Measurements from ENCODE around the gene RANBP3.
"Not testable (repeated sequence)": the region's sequence is repeated elsewhere in the genome, so short reads cannot be mapped to it uniquely, and the experiment has no call there.

RANBP3 gene

DNA sequence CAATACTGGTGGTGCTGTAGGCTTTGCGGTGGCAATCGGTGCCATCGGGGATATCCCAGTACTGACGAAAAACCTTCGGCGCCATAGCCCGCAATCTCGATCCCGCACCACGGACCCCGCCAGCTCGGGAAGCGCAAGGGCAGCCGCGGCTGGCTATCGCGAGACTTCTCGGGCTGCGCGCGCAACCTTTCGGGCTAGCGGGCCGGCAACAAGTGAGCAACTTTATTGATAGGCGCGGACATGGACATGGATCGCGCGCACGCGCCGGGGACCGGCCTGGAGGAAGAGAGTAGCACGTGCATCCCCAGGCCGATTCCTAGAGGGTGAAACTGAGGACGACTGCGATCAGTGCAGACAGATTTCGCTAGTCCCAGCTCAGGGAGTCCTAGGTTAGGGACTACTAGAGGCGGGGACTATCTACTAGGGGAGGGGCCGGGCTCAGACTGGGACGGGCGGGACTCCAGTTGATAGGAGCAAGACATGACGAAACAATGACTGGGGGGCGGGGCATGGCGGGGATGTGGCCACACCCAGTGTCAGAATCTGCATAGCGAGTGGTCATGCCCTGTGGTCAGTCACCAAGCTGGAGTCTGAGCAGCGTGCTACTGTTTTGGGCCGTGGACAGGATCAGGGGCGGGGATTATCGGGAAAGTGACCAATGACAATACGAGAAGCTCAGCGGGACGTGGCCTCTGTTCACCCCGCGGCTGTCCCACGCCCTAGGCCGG, 74.2 kb downstream of the RANBP3 start, which contains the start of gene NDUFA11:
TSS of gene NDUFA11 (minus strand) at position 167 of the 728 bp plus-strand sequence. CDS start at position 85, 82 bp downstream.
- peak; percentile 96 to 98 for DNase-seq (ENCODE audit: low read depth in 2 of 2)

DNA sequence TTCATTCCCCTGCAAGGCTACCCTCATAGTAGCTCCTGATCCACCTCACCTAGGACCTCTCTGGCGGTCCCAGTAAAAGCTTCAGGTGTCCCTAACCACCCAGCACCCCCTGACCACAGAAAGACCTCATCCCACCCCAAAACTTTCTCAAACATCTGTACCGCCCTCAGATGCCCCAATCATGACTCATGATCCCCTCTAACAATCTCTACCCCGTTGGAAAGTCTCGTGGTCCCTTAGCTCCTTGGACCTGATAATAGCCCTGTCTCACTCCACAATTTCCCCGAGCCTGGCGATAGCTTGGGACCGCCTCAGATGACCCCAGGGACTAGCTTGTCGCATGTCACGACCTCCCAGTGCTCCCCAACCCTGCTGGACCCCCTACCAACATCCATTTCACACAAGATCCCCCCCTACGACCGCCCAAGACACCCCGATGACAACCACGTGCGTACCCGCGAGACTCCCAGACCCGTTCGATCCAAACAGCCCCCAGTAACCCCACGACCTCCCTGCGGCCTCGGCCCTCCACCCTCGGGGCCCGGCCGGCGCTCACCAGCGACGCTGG, 74.8 kb downstream of the RANBP3 start:
- peak in 1 of 2 donors; percentile 15 for DNase-seq (ENCODE audit: low read depth in 2 of 2)

DNA sequence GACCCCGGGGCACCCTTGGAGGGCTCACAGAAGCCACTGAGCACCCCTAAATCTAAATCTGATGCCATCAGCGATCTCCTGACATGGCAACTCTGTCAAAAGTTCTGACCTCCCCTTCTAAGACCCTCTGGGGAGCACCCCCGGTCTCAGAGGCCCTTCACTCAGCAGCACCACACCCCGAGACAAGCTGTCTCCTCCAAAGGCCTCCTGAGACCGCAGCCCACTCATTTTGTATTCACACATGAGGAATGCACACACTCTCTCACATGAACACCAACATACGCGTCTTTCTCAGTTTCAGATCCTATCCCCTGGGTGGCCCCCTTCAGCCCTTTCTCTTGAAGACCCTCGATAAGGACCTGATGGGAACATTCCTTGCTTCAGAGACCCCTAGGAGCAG, 77.0 kb downstream of the RANBP3 start:
- DNase-seq (ENCODE audit: low read depth in 2 of 2) = no peak

DNA sequence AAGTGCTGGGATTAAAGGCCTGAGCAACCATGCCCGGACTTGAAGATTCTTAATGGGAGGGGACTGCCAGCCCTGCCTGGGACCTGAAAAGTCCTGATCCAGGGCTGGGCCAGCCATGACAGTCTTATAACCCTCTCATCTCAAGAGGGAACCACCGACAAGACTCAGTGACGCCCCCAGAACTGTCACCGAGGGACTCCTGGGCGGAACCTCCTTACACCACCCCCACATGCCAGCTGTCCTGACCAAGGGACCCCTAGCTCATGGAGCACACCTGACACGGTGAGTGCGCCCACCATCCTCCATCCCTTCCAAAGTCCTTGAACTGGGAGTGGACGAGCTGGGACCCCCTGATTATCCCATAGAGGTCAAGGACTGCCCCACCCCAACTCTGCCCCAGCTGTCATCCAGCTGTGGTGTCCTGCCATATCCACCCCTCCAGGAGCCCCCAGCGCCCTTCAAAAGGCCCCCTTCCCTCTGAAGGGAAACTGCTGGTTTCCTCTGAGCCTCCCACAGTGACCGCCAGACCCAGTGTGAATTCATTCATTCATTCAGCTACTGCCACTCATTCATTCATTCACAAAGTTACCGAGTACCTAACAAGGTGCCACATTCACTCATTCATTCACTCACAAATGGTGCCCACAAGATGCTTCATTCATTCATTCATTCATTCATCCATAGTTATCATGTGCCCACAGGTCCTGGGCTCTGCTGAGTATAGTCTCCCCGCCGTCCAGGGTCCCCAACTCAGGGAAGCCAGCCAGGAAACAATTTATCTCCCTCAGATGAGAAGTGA, 78.0 kb downstream of the RANBP3 start:
- DNase-seq (ENCODE audit: low read depth in 2 of 2) = no peak

DNA sequence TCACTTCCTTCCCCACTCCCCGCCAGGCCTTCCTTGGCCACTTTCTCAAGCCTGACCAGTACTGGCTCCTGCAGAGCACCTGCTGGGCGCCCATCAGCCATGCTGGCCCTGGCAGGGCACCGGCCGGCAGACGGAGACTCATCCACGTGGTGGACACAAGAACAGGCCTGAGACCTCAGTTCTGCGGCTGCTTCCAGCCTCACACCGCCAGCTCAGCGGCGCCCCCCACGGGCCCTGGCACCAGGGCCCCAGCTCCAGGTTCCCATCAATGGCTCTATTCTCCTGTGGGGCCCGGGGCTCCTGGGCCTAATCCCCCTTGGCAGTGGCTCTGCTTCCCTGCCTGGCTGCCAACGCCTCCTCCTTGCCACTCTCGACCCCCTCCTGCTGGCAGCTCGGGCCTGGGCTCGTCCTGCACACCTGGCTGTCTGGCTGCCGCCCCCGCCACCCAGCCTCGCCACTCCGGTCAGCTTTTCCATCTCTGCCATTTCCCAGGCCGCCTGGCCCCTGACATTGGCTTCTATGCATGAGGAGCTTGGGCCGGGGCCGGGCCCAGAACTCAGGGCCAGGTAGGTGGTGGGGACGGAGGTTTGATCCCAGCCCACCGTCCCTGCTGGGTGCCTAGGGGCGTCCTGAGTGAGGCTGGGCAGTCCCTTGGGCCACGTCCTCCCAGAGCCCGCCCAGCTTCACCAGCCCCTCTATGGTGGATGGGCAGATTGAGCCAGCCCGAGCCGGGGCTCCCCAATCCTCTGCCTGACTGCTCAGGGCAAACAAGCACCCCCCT, 80.6 kb downstream of the RANBP3 start:
- no peak for DNase-seq (ENCODE audit: low read depth in 2 of 2)

DNA sequence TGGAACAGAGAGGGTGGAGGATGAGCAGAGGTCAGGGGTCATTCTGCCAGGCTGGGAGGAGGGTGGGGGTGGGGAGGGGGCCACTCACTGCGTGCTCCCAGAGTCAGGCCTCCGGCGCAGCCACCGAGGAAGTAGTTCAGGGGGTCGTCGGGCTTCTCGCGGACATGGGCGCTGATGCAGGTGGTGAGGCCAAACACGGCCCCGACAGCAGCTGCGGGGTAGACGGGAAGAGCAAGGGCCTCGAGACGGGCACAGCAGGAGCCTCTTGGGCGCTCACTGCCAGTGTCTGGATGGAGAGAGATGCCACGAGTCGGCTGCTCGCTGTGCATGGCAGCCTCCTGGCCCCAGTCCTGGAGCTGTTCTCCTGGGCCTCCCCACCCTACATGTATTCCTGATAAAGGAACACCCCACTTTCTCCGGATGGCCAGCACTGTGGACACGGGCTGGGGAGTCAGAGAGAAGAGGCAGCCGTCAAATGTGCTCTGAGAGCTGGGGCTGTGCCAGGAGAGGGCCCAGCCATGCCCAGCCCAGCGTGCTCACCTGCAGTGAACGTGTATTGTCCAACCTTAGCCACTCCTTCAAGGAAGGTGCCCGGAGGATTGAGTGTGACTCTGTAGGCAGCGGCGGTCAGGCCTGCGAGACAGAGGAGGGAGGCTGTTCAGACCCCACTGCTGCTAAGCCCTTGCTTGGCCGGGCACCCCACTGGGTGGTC, 81.4 kb downstream of the RANBP3 start:
- no peak for DNase-seq (ENCODE audit: low read depth in 2 of 2)

DNA sequence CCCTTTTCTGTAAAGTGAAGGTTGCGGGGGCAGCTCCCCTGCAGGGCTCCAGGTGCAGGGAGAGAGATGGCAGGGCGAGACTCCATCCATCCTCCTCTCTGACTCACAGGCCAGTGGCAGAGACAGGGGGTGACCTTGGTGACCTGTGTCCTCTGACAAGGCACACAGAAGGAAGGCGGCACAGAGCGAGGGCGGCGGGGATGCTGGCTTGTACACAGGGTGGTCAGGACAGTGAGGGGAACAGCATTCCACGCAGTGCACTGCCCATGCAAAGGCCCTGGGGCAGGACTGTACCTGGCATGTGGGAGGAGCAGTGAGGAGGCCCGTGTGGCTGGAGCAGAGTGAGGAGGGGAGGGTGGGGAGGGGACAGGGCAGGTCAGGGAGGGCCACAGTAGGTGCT, 82.0 kb downstream of the RANBP3 start:
- DNase-seq (ENCODE audit: low read depth in 2 of 2) = no peak

DNA sequence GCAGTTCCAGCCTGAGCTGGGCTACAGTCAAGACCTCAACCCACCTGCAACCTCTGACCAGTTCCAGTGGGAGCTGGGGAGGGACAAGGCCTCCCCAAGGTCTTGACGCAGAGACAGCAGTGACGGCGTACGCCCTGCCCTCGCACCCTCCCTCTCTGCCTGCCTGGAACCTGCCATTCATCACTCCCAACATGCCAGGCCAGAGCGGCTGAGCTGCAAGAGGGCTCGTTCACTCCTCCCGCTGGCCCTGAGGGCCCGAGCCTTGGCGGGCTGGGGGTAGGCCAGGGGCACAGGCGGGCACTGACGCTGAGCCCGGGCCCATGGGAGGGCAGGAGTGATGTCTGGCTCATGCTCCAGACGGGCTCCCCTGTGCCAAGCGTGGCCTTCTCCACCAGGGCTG, 82.5 kb downstream of the RANBP3 start:
- no peak for DNase-seq (ENCODE audit: low read depth in 2 of 2)

DNA sequence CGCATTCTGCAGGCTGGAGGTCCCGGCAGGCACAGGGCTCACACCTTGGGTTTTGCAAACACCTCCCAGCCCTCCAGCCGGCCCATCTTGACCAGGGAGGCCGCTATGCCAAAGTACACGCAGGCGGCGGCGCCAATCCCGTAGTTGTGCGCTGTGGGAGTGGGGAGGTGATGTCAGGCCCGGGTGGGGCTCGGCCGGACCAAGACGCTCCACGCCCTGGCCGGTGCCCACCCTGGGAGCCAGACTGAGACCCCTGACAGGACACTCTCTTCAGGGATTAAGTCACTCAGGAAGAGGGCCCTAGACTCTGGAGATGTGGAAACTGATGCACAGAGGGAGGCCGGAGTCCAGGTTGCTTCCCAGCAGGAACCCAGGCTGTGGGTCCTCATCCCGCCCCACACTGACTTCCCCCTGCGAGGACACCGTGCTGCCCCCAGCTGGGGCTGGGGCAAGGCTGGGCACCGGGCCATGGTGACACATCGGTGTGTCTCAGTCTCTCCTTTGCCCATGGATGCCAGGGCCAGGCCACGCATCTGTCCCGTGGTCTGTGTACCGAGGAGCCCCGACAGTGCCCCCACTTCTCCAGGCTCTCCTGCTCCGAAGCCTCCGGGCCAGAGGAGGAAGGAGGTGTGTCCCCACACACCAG, 83.1 kb downstream of the RANBP3 start:
- DNase-seq (ENCODE audit: low read depth in 2 of 2) = no peak

DNA sequence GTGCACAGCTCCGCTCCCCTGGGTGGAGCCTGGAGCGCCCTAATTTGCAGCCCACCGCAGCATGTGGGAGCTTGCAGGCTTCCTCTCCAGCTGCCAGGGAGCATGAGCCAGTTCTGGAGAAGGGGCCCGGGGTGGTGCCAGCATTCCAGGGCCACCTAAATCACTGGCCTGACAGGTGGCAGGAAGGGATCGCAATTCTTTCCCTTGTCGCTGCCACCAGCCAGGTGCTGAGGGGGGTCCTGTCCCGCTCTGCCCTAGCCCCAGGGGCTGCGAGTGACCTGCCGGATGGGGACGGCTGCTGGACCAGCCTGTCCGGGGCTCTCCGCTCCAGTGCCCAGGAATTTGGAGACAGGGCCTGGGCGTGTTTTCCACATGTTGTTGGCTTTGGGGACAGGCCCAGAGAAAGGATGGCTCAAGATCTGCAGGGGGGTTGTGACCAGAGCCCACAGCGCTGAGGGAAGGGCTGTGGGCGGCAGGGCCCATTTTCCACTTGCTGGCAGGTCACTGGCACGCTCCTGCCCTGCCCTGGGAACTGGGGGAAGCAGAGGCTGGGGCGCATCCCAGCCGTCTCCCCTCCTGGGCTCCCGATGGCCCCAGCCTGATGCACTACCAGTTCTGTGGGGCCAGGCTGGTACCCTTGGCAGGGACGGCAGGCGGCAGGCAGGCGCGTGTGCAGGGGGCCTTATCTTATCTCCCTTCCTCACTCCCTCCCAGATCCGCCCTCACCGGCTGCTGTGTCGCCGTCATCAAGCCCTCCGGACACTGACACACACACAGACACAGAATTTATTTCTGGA, 83.8 kb downstream of the RANBP3 start:
- no peak for DNase-seq (ENCODE audit: low read depth in 2 of 2)

DNA sequence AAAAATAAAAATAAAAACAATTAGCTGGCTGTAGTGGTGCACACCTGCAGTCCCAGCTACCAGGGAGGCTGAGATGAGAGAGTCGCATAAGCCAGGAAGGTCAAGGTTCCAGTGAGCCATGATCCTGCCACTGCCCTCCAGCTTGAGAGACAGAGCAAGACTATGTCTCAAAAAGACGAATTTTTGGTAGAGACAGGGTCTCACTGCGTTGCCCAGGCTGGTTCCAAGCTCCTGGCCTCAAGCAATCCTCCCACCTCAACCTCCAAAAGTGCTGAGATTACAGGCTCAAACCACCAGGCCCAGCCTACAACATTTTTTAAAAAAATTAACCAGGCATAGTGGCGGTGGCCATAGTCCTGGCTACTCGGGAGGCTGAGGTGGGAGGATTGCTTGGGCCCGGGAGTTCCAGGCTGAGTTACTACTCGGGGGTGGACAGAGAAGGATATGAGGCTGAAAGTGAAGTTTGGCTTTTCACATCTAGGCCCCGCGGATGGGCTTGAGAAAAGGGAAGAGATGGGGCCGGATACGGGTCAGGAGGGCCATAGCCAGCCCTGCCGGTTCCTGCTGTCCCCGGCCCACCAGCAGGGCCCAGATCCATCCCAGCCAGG, 84.5 kb downstream of the RANBP3 start:
- no peak for DNase-seq (ENCODE audit: low read depth in 2 of 2)

DNA sequence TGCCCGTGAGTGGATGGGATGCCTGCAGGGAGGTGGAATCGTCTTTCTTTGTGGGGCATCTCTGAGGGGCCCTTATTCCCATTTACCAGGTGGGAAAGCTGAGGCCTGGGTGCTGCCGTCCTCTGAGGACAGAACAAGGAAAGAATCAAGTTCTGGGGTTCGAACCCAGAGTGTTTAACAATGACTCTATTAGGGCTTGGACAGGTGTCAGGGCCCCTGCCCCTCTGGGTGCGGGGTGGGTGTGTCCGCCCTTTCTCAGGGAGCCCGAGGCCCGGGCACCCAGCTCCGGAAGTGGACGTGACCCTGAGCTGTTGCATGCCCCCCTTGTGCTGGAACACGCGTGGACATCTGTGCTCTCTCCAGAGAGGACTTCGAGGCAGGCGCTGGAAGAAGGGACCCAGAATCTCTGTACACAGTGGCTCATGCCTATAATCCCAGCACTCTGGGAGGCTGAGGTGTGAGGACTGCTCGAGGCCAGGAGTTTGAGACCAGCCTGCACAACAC, 85.1 kb downstream of the RANBP3 start:
- no peak for DNase-seq (ENCODE audit: low read depth in 2 of 2)

DNA sequence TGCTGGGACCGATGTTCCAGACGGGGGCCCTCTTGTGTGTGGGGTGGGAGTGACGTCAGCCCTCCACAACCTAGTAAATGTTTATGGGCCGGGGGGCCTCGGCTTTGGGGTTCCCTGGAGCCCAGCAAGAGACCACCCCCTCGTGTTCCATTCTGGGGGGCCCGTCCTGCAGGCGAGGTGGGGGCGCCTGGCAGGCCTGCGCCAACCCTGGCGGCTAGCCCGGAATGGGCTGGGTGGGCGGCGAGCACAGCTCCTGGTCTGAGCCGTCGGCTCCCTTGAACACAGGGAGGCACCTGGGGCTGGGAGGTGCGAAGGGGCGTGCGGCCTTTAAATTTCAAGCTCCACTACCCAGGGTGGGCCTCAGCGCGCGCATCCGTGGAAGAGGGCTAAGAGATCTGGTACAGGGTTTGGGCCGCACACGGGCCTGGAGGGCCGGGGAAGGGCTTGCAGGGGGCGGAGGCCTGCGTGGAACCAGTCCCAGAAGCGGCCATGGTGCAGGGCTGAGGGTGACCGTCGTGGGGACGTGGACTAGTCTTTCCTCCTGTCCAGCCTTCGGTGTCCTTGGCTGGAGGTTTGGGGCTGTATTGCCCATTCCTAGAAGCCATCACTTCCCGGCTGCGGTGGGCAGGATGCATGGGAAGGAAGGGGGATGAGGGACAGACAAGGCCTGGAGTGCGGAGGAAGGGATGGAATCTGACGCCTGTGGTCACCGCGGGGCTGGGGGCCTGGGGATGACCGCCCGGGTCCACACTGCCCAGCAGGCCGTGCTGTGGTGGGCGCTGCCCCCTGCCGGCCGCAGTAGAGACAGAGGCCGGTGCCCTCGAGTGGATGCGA, 85.8 kb downstream of the RANBP3 start:
- no peak for DNase-seq (ENCODE audit: low read depth in 2 of 2)

DNA sequence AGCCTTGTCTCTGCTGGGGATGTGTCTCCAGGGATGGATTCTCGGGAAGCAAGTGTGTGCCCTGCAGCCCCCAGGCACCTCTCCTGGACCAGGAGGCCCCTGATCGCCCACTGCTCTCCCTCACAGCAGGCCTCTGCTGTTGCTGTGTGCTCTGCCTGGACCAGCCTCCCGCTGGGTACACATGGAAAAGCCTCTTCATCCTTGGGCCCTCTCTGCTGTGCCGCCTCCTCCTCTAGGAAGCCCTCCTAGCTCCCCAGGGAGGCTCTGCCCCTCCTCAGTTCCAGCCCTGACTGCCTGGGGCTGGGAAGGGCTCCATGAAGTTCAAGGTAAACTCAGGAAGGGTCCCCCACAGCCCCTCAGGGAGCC, 86.4 kb downstream of the RANBP3 start:
- no peak for DNase-seq (ENCODE audit: low read depth in 2 of 2)

DNA sequence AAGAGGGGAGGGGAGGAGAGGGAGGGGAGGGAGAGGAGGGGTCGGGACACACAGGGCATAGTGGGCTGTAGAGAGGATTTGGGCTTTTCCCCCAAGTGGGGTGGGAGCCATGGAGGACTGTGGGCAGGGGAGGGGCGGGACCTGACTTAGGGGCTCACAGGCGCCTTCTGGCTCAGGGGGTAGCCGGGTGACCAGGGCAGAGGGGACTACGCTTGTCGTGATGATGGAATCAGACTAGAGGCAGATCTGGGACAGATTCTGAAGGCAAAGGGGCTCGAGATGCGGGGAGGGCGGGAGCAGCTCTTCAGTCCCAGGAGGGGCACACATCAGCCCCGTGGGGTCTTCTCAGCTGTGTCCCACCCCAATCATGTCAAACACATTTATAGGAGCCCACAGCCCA, 87.8 kb downstream of the RANBP3 start:
- DNase-seq (ENCODE audit: low read depth in 2 of 2) = no peak

DNA sequence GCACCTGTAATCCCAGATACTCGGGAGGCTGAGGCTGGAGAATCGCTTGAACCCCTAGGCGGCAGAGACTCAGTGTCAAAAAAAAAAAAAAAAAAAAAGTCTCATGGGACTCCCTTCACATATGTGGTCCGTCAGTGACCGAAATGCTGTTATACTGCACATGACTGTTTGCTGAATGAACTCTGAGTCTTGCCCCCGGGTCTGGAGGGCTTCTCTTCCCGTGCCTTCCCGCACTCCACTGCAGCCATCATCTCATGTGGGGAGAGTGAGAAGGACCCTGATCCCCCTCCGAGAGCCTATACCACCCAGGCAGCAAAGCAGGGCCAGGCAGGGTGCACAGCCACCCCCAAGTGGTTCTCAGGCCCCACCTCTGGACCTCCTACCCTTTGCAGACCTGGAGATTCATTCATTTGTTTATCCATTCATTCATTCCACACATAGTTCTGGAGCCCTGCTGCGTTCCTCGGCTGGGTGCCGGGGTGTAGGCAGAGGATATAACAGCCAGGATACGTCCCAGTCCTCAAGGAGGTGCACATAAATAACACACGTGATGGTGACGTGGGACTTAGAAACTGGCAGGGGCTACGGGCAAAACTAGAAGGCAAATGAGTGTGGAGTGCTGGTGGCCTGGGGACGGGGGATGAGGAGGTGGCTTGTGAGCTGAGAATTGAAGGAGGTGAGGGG, 88.5 kb downstream of the RANBP3 start:
- DNase-seq (ENCODE audit: low read depth in 2 of 2) = no peak

DNA sequence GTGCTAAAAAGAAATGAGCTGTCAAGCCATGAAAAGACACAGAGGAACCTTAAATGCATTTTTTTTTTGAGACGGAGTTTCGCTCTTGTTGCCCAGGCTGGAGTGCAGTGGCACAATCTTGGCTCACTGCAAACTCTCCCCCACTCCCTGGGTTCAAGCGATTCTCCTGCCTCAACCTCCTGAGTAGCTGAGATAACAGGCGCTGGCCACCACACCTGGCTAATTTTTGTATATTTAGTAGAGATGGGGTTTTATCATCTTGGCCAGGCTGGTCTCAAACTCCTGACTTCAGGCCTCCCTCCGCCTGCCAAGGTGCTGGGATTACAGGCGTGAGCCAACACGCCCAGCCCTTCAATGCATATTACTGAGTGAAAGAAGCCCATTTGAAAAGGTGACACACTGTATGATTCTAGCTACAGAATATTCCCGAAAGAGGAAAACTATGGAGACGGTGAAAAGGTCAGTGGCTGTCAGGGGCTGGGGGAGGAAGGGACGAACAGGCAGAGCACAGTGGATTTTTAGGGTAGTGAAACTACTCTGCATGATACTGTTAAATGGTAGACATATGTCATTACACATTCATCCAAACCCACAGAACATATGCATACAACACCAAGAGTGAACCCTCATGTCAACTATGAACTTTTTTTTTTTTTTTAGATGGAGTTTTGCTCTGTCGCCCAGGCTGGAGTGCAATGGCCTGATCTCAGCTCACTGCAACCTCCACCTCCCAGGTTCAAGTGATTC, 93.7 kb downstream of the RANBP3 start:
- not testable (repeated sequence) for DNase-seq (ENCODE audit: low read depth in 2 of 2)
